ENCODE data around the gene MTA3. TPM values are rescaled to one million over a fixed set of nuclear protein-coding genes. Genes with fewer than 3 reads are reported as not detected.

Gene MTA3
- total and polyA plus RNA-seq, 9 of the 15 experiments (the other 6 are each of a cell fraction or from before 2014, with no cell fraction given): 12.4 to 39.6 (median 23.5) TPM

DNA sequence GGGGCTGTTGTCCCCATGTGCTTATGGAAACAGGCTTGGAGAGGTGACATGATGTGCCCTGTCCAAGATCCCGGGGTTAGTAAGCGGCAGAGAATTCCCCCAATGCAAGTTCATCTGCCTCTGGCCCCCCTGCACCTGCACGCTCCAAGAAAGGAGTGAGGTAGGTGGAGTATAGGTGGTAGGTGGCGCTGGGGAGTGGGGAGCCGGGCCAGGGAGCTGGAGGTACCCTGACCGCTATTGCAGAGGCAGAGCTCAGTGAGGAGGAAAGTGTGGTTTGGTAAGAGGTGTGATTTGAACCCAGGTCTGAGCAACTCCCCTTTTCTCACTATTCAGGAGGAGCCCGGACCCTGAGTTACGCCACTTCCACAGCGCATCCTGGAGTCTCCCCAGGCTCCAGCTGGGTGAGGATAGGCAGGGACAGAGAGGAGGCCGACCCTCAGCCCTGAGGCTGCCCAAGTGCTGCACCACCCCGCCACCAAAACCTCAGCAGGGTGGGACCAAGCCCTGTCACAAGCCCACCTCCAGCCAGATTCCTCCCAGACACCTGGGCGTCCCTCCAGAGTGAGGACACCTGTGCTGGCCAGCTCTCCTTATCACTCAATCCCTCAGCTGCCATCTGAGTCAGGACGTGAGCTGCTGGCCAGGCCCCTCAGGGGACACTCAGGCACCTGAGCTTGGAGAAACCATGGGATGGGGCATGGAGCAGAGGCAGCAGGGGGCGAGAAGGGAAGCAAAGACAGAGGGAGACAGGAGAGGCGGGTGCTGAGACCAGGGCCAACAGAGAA is 218.3 kb downstream of the MTA3 start:
- Histone ChIP-seq H3K27me3 (ENCODE audit: control insufficient read depth in 2 of 2, insufficient read depth in 2 of 2, low read length in 2 of 2) (peaks cover 5 to 61% of the 10 kb centered on the region in 2 experiments; a peak in 4 of 5 replicates), H3K4me2 (ENCODE audit: insufficient read depth, low read length) (no peak overlapping the region), H3K9ac (ENCODE audit: insufficient read depth in 1 of 2, low read depth in 2 of 2, low read length in 2 of 2) (no peak overlapping the region), H3K36me3 (ENCODE audit: control insufficient read depth, insufficient read depth, low read length) (no peaks in the 10 kb centered on the region), H3K27ac (ENCODE audit: extremely low read depth, low read depth, low read length) (no peak overlapping the region), H2AFZ (ENCODE audit: low read depth, low read length) (no peak overlapping the region), H3K79me2 (ENCODE audit: control insufficient read depth, insufficient read depth, low read length) (no peaks in the 10 kb centered on the region), H4K20me1 (replicated peaks; ENCODE audit: control insufficient read depth, insufficient read depth, low read length) (no peaks in the 10 kb centered on the region; the same call in 1 of the 2 replicates), H3K4me1 (replicated peaks in 1 of 2; ENCODE audit: control insufficient read depth in 2 of 2, insufficient read depth in 2 of 2, low read length in 2 of 2) (peaks cover 0 to 5% of the 10 kb centered on the region in 2 experiments; a peak in 1 of 5 replicates), H3K4me3 (no peak overlapping the region), H3K9me1 (ENCODE audit: control insufficient read depth, insufficient read depth, low read length) (no peaks in the 10 kb centered on the region), H3K9me3 (replicated peaks; ENCODE audit: control insufficient read depth, insufficient read depth, low read depth, low read length) (no peaks in the 10 kb centered on the region)
- FAIRE-seq: no peak
- 4% methylated on average over 13 of the region's 15 CpGs for WGBS (ENCODE audit: insufficient coverage, low coverage, missing lambda C conversion rate)
- BruUV-seq (replicated peaks): no TSS peak
- ChIA-PET CTCF (ENCODE audit: low intra/inter-chr PET ratio) (no interaction called here), POLR2A (interaction anchor here (0.7 to 1.0 kb wide), 3 partner anchors 11 to 31 kb away, joined by 3 read pairs; no protein-coding TSS in a partner anchor)
- in situ Hi-C loops (cut with MboI) (loop anchor here (25.0 kb wide), 1 partner anchor 274 kb away; no protein-coding TSS in a partner anchor), intact Hi-C loops (cut with micrococcal nuclease) (no loop called here)
- DNase-seq (ENCODE audit: extremely low read depth in 1 of 4, low spot score in 3 of 4): no peak
- ATAC-seq: peak; percentile 40; the same call in 2 of the 3 replicates
- TF ChIP-seq PTTG1 (tag; IDR thresholded peaks at IDR 0.05; ENCODE audit: low read depth) (no peak), ETS2 (tag; IDR thresholded peaks at IDR 0.05; ENCODE audit: borderline replicate concordance, poor library complexity, severe bottlenecking) (no peak), FIP1L1 (IDR thresholded peaks at IDR 0.05; ENCODE audit: low read depth, low read length, poor library complexity, severe bottlenecking) (no peak), ZNF707 (CRISPR knock-in tag; conservative IDR thresholded peaks at IDR 0.05) (no peak), NR4A1 (CRISPR knock-in tag; IDR thresholded peaks at IDR 0.05) (no peak), NR4A1 (tag; IDR thresholded peaks at IDR 0.05) (no peak), NFRKB (IDR thresholded peaks at IDR 0.05; ENCODE audit: low read depth) (no peak), RCOR1 (IDR thresholded peaks at IDR 0.05; ENCODE audit: borderline replicate concordance in 1 of 2, low read depth in 2 of 2, low read length in 2 of 2) (no peak), ZNF184 (CRISPR knock-in tag; IDR thresholded peaks at IDR 0.05) (no peak), ZNF23 (CRISPR knock-in tag; IDR thresholded peaks at IDR 0.05) (no peak), RNF2 (IDR thresholded peaks at IDR 0.05) (no peak), ZBTB8A (IDR thresholded peaks at IDR 0.05; ENCODE audit: partially characterized antibody) (no peak)
- TF ChIP-seq, protein P1, sequence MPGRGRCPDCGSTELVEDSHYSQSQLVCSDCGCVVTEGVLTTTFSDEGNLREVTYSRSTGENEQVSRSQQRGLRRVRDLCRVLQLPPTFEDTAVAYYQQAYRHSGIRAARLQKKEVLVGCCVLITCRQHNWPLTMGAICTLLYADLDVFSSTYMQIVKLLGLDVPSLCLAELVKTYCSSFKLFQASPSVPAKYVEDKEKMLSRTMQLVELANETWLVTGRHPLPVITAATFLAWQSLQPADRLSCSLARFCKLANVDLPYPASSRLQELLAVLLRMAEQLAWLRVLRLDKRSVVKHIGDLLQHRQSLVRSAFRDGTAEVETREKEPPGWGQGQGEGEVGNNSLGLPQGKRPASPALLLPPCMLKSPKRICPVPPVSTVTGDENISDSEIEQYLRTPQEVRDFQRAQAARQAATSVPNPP (IDR thresholded peaks at IDR 0.05; ENCODE audit: borderline replicate concordance, insufficient read depth, insufficient read length): no peak
- TF ChIP-seq, protein P2, sequence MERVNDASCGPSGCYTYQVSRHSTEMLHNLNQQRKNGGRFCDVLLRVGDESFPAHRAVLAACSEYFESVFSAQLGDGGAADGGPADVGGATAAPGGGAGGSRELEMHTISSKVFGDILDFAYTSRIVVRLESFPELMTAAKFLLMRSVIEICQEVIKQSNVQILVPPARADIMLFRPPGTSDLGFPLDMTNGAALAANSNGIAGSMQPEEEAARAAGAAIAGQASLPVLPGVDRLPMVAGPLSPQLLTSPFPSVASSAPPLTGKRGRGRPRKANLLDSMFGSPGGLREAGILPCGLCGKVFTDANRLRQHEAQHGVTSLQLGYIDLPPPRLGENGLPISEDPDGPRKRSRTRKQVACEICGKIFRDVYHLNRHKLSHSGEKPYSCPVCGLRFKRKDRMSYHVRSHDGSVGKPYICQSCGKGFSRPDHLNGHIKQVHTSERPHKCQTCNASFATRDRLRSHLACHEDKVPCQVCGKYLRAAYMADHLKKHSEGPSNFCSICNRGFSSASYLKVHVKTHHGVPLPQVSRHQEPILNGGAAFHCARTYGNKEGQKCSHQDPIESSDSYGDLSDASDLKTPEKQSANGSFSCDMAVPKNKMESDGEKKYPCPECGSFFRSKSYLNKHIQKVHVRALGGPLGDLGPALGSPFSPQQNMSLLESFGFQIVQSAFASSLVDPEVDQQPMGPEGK (CRISPR knock-in tag; IDR thresholded peaks at IDR 0.05; ENCODE audit: borderline replicate concordance): no peak
- TF ChIP-seq, protein P3, sequence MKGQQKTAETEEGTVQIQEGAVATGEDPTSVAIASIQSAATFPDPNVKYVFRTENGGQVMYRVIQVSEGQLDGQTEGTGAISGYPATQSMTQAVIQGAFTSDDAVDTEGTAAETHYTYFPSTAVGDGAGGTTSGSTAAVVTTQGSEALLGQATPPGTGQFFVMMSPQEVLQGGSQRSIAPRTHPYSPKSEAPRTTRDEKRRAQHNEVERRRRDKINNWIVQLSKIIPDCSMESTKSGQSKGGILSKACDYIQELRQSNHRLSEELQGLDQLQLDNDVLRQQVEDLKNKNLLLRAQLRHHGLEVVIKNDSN (CRISPR knock-in tag; IDR thresholded peaks at IDR 0.05): no peak
- TF ChIP-seq, protein P4, sequence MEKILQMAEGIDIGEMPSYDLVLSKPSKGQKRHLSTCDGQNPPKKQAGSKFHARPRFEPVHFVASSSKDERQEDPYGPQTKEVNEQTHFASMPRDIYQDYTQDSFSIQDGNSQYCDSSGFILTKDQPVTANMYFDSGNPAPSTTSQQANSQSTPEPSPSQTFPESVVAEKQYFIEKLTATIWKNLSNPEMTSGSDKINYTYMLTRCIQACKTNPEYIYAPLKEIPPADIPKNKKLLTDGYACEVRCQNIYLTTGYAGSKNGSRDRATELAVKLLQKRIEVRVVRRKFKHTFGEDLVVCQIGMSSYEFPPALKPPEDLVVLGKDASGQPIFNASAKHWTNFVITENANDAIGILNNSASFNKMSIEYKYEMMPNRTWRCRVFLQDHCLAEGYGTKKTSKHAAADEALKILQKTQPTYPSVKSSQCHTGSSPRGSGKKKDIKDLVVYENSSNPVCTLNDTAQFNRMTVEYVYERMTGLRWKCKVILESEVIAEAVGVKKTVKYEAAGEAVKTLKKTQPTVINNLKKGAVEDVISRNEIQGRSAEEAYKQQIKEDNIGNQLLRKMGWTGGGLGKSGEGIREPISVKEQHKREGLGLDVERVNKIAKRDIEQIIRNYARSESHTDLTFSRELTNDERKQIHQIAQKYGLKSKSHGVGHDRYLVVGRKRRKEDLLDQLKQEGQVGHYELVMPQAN (IDR thresholded peaks at IDR 0.05; ENCODE audit: borderline replicate concordance): no peak

All from K562 (cell line).